Measurements from ENCODE around the gene POU5F1.

DNA sequence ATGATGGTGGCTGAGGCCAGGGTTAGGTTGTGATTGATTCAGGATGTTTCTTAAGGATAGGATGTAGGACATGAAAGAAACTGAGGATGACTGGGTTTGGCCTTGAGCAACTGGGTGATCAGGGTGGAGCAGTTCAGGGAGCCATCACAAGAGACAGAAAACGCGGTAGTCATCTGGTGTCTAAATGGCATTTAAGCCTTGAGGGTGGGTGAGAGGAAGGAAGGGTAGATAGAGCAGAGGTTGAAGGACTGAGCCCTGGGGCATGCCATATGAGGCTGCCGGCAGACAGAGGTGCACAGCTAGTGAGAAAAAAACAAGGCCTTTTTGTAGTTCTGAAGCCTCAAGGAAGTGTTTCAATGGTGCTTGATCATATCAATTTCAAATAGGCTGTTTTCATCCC, 1.9 kb downstream of the POU5F1 start:
- TF ChIP-seq, protein P1, sequence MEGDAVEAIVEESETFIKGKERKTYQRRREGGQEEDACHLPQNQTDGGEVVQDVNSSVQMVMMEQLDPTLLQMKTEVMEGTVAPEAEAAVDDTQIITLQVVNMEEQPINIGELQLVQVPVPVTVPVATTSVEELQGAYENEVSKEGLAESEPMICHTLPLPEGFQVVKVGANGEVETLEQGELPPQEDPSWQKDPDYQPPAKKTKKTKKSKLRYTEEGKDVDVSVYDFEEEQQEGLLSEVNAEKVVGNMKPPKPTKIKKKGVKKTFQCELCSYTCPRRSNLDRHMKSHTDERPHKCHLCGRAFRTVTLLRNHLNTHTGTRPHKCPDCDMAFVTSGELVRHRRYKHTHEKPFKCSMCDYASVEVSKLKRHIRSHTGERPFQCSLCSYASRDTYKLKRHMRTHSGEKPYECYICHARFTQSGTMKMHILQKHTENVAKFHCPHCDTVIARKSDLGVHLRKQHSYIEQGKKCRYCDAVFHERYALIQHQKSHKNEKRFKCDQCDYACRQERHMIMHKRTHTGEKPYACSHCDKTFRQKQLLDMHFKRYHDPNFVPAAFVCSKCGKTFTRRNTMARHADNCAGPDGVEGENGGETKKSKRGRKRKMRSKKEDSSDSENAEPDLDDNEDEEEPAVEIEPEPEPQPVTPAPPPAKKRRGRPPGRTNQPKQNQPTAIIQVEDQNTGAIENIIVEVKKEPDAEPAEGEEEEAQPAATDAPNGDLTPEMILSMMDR (conservative IDR thresholded peaks at IDR 0.05; ENCODE audit: low read depth, low read length), result no peak
- no peak for TF ChIP-seq EZH2 (IDR thresholded peaks at IDR 0.05; ENCODE audit: borderline replicate concordance, low read depth, low read length, poor library complexity, severe bottlenecking)

Measured in A673 (cell line).